ENCODE results near the gene FOXD2.

Gene FOXD2

GRCh38 chr1:47435506-47436303 lies 2.1 kb upstream of the FOXD2 start:
- TF ChIP-seq CTCF (IDR thresholded peaks at IDR 0.05; ENCODE audit: extremely low read depth, missing control alignments): no peak
- DNase-seq (ENCODE audit: low spot score): peak; percentile 5

GRCh38 chr1:47436304-47436978 lies 1.4 kb upstream of the FOXD2 start:
- DNase-seq (ENCODE audit: low spot score): peak; percentile 89
- peak; percentile 99 for TF ChIP-seq CTCF (IDR thresholded peaks at IDR 0.05; ENCODE audit: extremely low read depth, missing control alignments)

DNA sequence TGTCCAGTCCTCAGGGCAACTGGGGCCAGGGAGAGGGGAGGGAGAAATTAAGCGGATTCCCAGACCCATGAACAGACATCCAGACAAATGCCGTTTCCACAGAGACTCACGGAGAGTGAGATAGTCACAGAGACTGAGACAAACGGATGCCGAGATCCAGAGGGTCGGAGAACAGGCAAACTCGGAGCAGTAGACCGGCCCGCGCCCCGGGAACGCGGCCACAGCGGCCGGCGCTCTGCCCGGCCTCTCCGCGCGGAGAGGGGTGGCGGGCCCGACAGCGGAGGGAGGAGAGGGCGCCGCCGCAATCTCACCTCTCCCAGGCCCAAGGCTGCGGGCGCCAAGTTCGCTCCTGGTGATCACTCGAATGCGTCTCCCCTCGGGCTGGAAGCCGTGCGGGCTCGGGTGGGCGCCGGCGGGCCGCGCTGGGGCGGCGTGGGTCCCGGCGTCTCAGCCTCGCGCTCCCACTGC lies 831 bp upstream of the FOXD2 start:
- TF ChIP-seq CTCF (IDR thresholded peaks at IDR 0.05; ENCODE audit: extremely low read depth, missing control alignments): no peak
- DNase-seq (ENCODE audit: low spot score): no peak

- peak; percentile 45 for DNase-seq (ENCODE audit: low spot score)
- TF ChIP-seq CTCF (IDR thresholded peaks at IDR 0.05; ENCODE audit: extremely low read depth, missing control alignments): no peak
These were observed 547 bp downstream of the FOXD2 start for GRCh38 chr1:47438165-47439016.

- DNase-seq (ENCODE audit: low spot score): no peak
These were observed 1.4 kb downstream of the FOXD2 start for GRCh38 chr1:47439017-47439818.

More at GRCh38 chr1:47439017-47439818, 1.4 kb downstream of the FOXD2 start:
- TF ChIP-seq CTCF (IDR thresholded peaks at IDR 0.05; ENCODE audit: extremely low read depth, missing control alignments): no peak
